Cerebellar nuclear complex (tissue), 1 donor: ENCODE data around the gene SRRD.

ENCODE experiments used
- DNase-seq, 2 experiments: peaks; one replicate each; lab custom pipeline; 2025; lab: John Stamatoyannopoulos, UW

SRRD gene

DNA sequence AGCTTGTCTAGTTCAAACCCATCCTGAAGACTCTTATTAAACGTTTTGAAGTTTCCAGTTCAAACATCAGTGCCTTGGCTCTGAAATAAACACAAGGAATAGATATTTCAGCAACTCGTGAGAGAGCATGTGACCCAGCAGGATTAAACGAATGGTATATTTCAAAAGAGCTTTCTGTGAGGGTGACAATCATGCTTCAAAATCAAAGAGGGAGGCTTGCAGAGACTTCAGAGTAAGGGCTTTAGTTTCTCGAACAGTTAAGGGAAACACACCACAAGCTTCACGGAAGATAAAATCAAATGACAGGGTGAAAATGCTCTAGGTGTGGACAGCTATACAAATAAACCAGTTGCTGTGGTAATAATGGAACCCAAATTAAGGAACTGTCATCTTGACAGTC lies 1.5 kb upstream of the SRRD start:
- DNase-seq: no peak

- DNase-seq: no peak
These were observed 636 bp upstream of the SRRD start for GRCh38 chr22:26483043-26483438.

GRCh38 chr22:26484360-26484706 lies 656 bp downstream of the SRRD start:
- DNase-seq: no peak

GRCh38 chr22:26485013-26485412 lies 1.3 kb downstream of the SRRD start:
- DNase-seq: no peak

GRCh38 chr22:26485806-26486390 lies 2.2 kb downstream of the SRRD start:
- no peak for DNase-seq

DNA sequence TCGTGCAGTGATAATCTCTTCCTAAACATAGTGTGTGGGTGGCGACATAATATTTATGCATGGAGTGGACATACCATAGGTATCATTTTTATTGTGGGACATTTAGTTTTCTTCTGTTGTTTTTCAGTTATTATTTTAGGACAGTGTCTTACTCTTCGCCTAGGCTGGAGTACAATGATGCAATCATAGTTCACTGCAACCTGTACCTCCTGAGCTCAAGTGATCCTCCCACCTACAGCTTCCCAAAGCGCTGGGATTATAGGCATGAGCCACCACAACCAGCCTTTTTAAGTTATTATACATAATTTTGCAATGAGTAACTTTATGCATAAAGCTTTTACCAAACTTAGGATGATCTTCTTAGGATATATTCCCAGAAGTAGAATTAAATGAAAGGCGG lies 2.7 kb downstream of the SRRD start:
- no peak for DNase-seq

DNA sequence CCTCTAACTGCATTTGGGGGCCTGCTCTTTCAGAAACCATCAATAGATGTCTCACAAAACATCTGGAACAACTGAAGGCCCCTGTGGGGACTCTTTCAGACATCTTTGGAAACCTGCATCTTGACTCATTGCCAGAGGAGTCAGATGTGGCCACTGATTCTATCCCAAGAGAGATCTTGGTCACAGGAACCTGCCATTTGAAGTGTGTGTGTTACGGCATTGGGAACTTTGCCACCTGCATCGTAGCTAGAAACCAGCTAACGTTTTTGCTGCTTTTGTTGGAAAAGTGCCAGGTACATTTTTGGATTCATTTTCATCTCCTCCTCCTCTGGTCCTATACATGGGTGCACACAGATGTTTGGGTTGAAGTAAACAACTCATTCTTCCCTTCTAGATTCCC lies 4.3 kb downstream of the SRRD start:
- no peak for DNase-seq

DNA sequence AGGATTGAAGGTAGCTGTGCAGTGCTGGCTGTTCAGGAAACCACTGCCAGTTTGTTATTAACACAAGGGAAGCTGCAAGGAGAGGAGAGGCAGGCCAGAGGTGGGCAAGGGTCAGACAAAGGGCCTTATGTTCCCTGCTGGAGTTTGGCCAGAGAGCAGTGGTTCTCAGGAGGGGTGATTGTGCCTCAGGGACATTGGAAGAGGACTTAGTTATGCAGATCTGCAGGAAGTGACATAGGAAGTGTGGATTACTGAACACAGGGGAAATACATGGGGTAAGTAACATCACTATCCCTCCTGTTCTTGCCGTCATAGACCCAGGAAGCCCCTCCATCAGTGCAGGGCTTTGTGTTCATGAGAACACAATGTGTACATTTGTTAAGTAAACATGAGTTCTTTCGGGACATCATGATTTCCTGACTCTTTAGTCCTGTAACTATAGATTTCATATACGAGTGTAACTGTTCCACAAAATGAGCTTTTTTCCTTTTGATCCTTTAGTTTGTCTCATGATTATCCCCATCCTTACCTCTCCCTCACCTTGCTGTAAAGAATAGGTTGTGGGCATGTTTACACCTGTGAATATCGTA lies 5.9 kb downstream of the SRRD start:
- no peak for DNase-seq

- no peak for DNase-seq
These were observed 8.5 kb downstream of the SRRD start for GRCh38 chr22:26492220-26492619.

- no peak for DNase-seq
These were observed 10.8 kb downstream of the SRRD start for GRCh38 chr22:26494506-26494905.

DNA sequence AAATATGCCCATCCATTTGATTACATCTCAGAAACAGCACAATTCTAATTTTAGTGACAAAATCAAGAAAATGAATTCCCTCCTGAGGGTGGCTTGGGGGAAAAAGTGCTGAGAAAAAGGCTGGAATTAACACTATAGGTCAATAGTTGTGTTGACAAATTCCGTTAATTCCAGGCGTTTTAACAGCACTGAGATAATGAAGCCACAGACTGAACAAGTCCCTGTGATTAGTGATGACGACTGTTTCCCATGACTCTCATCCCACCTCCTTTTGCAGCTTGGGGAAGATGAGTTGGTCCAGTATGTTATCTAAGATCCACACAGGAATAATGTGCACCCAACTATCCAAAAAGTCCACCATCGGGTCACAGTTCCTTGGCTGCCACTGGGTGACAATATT lies 12.8 kb downstream of the SRRD start:
- DNase-seq: no peak

DNA sequence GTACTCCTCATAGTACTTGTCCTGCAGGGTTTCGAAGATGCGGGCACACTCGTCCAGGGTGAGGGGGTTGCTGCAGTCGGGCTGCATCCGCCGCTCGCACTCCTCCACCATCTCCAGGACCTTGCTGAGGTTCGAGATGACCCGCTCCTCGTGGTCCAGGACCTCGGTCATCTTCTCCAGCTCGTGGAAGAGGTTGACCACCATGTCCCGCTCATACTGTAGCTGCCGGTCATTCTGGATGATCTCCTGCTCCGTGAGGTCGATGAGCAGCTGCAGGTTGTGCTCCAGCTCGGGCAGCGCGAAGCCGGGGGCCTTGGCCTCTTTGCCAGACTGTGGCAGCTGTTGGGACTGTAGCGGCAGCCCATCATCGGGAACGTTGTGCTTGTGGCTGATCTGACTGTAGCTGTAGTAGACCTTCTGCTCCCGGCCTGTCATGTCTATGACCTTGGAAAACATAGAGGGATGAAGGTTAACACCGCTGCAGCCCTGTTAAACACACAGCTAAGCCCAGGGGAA lies 15.6 kb downstream of the SRRD start:
- no peak for DNase-seq

DNA sequence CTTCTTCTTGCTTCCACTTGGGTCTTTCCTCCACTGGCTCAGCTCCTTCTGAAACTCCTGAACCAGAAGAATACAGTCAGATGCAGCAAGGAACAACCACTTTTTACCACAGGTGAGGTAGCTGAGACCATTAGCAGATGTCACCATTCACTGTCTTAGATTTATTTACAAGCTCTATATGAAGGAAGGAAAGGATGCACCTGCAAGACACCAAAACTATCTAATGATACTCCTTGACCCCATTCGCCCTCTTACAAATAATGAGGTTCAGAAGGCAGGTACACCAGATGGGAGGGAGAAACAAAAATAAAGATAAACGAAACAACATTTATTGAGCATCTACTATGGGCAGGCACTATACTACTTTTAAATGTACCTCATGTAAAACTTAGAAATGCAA lies 18.3 kb downstream of the SRRD start:
- DNase-seq: no peak

DNA sequence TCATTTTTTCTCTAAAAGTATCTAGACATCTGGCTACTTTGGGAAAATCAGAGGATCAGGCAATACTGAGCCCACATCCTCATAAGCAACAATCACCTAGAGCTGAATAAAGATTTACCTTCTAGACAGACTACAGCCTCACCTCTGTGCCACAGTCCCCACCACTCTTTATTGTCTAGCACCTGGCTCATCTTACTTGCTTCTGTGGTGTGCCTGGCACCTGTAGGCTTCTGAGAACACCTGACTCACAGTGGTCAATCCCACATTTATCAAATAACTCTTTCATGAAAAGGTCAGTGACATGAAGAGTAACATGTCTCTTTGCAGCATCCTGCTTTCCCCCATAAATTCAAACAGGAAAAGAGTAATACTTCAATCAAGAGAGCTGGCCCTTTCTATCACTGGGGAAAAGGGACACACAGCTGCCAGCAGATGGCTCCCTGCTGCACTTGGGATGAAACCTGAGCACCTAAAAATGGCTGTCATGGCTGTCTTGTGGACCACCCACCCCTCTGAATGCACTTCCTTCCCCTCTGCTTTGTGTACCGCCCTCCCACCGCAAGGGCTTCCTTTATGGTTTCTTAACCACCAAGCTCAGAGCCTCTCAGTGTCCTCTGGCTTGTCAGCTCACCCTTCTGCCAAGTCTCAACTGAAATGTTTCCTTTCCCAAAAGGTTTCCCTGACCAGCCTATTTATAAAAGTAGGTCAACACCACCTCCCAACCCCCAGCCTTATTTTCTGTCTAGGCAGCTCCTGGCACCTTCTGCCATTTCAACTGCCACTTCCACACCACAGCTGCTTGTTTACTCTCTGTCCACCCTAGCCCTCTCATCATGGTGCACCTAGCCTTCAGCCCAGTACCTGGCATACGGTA lies 19.2 kb downstream of the SRRD start:
- DNase-seq: no peak

DNA sequence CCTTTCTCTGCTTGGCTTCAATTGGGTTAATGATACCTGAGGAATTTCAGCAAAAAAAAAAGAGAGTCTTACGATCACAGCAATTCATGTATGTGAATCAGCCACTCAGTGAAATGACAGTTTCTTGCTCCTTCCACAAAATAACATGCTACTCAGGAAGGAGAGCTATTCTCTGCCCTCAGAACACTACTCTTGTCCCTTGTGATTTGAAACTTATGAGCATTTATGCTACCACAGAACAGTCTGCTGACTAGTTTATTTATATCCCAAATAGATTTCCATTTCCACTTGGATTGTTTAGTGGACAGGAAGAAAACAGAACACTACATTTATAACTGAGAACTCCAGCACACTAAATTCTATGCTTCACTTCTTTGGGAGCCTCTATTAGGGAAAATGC lies 20.1 kb downstream of the SRRD start:
- DNase-seq: no peak

DNA sequence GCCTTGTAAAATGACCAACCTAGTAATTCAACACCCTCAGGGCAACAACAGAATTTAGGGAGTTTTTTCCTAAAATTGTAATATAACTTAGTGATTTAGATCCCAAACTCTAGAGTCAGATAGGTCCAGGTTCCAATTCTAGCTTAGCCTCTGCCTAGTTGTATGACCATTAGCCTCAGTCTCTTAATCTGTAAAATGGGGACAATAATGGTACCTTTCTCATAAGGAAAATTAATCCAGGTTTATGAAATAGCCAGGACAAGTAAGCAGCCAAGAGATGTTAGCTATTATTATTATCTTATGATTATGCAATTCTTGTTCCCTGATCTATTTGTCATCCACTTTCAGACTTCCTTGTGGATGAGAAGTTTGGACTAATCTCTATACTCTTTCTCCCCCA lies 24.5 kb downstream of the SRRD start:
- DNase-seq: no peak

GRCh38 chr22:26512149-26512793 lies 28.6 kb downstream of the SRRD start, which contains the start of gene TFIP11:
TSS of gene TFIP11 (minus strand) at chr22:26512473. CDS start at chr22:26510272, 2,201 bp downstream.
- peak; percentile 1 to 76 for DNase-seq

- DNase-seq: no peak
These were observed 30.2 kb downstream of the SRRD start for GRCh38 chr22:26513838-26514237.

GRCh38 chr22:26514419-26515161 lies 30.9 kb downstream of the SRRD start:
- no peak for DNase-seq

GRCh38 chr22:26515931-26516330 lies 32.3 kb downstream of the SRRD start:
- no peak for DNase-seq

- no peak for DNase-seq
These were observed 32.8 kb downstream of the SRRD start for GRCh38 chr22:26516503-26516902.

DNA sequence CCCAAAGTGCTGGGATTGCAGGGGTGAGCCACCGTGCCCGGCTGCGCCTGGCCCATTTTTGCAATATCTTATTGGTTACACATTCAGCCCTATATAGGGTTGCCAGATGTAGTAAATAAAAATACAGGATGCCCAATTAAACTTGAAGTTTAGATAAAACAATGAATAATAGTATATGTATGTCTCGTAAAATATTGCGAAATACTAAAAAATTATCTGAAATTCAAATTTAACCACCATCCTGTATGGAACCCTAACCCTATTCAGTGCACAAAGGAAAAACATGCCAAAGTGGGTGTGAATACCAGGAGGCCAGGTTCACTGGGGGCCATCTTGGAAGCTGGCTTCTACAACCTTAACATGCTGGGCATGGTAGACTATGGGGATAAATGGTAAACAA lies 33.8 kb downstream of the SRRD start:
- no peak for DNase-seq
